Measurements from ENCODE around the gene MT1F. TPM values are rescaled to one million over a fixed set of nuclear protein-coding genes. Genes with fewer than 3 reads are reported as not detected.

The MT1F gene
- total RNA-seq, 1 experiment from 2014 or later: 7.3 TPM

DNA sequence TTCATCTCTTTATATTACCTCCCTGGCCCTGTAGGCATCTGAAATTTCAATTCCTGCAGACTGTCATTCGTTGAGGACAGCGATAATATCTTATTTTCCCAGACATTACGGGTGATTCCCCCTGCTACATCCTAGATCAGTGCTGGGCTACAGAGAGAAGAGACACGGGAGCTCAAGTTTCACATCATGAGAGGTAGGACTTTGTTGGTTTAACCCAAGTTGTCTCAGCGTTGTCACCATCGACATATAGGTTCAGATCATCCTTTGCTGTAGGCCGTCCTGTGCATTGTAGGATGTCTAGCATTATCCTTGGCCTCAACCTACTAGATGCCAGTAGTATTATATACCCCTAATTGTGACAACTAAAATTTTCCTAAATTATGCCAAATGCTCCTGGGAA is 43.8 kb downstream of the MT1F start (continued):
- no peak for TF ChIP-seq POLR2AphosphoS5 (IDR thresholded peaks at IDR 0.05; ENCODE audit: low read depth, low read length)

DNA sequence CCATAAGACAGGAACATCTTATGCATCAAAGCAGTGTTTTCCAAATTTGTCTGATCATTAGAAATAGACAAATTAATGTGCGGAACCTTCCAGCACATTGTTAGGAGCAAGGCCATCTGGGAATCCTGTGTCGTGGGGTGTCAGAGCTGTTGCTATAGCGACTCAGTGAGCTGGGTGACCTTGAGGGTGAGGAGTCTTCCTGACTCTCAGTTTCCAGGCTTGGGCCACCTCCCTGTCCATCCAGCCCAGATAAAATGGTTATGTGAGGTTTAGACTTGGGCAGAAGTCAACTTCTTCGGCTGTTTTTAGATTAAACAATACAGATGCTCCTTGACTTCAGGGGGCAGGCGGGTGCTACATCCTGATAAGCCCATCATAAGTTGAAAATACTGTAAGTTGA is 45.1 kb downstream of the MT1F start:
- TF ChIP-seq JUND (IDR thresholded peaks at IDR 0.05): no peak
- no peak for TF ChIP-seq EZH2 (IDR thresholded peaks at IDR 0.05)
- TF ChIP-seq YY1 (IDR thresholded peaks at IDR 0.05; ENCODE audit: extremely low read depth, insufficient replicate concordance, low read depth, low read length): no peak
- no peak for TF ChIP-seq TCF7L2 (IDR thresholded peaks at IDR 0.05; ENCODE audit: borderline replicate concordance, extremely low read depth, insufficient read depth, insufficient read length)
- TF ChIP-seq, protein P1, sequence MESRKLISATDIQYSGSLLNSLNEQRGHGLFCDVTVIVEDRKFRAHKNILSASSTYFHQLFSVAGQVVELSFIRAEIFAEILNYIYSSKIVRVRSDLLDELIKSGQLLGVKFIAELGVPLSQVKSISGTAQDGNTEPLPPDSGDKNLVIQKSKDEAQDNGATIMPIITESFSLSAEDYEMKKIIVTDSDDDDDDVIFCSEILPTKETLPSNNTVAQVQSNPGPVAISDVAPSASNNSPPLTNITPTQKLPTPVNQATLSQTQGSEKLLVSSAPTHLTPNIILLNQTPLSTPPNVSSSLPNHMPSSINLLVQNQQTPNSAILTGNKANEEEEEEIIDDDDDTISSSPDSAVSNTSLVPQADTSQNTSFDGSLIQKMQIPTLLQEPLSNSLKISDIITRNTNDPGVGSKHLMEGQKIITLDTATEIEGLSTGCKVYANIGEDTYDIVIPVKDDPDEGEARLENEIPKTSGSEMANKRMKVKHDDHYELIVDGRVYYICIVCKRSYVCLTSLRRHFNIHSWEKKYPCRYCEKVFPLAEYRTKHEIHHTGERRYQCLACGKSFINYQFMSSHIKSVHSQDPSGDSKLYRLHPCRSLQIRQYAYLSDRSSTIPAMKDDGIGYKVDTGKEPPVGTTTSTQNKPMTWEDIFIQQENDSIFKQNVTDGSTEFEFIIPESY (IDR thresholded peaks at IDR 0.05; ENCODE audit: extremely low read depth, insufficient replicate concordance, low read length): no peak
- TF ChIP-seq ZFX (IDR thresholded peaks at IDR 0.05): no peak
- no peak for TF ChIP-seq EZH2phosphoT487 (IDR thresholded peaks at IDR 0.05; ENCODE audit: borderline replicate concordance)
- no peak for TF ChIP-seq CEBPB (IDR thresholded peaks at IDR 0.05; ENCODE audit: low read depth)
- no peak for TF ChIP-seq CBX3 (IDR thresholded peaks at IDR 0.05; ENCODE audit: low read depth)
- TF ChIP-seq RAD21 (IDR thresholded peaks at IDR 0.05; ENCODE audit: low read depth): no peak
- no peak for TF ChIP-seq FOSL1 (IDR thresholded peaks at IDR 0.05; ENCODE audit: low read depth)
- no peak for TF ChIP-seq POLR2A (IDR thresholded peaks at IDR 0.05; ENCODE audit: borderline replicate concordance, extremely low read depth, insufficient read depth, insufficient read length)
- TF ChIP-seq SP1 (IDR thresholded peaks at IDR 0.05; ENCODE audit: low read depth): no peak
- no peak for TF ChIP-seq CTCF (IDR thresholded peaks at IDR 0.05 in 2 of 3, conservative IDR thresholded peaks at IDR 0.05 in 1 of 3; ENCODE audit: borderline replicate concordance in 1 of 3, insufficient read depth in 1 of 3, low read depth in 2 of 3, low read length in 2 of 3)
- TF ChIP-seq ZNF274 (IDR thresholded peaks at IDR 0.05; ENCODE audit: low read depth, low read length): no peak
- TF ChIP-seq SRF (IDR thresholded peaks at IDR 0.05; ENCODE audit: low read depth): no peak
- no peak for TF ChIP-seq ELF1 (IDR thresholded peaks at IDR 0.05; ENCODE audit: borderline replicate concordance, low read depth)
- TF ChIP-seq SIN3A (IDR thresholded peaks at IDR 0.05; ENCODE audit: low read depth): no peak
- TF ChIP-seq, protein P2, sequence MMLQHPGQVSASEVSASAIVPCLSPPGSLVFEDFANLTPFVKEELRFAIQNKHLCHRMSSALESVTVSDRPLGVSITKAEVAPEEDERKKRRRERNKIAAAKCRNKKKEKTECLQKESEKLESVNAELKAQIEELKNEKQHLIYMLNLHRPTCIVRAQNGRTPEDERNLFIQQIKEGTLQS (IDR thresholded peaks at IDR 0.05): no peak
- Histone ChIP-seq H3K4me2 (ENCODE audit: low read length) (no peak overlapping the region), H4K20me1 (ENCODE audit: insufficient read depth) (no peaks in the 10 kb centered on the region), H3K4me1 (ENCODE audit: control insufficient read depth in 1 of 2, insufficient read depth in 2 of 2, low read length in 2 of 2) (peaks cover 0 to 11% of the 10 kb centered on the region in 2 experiments; a peak in 3 of 4 replicates), H3K9me2 (ENCODE audit: insufficient read depth) (no peaks in the 10 kb centered on the region), H3K27ac (ENCODE audit: low read depth, low read length) (no peak overlapping the region), H3K4me3 (replicated peaks in 1 of 2; ENCODE audit: low read depth in 1 of 2, low read length in 2 of 2) (no peak overlapping the region), H3K27me3 (ENCODE audit: insufficient read depth, low read length) (no peaks in the 10 kb centered on the region), H3K36me3 (ENCODE audit: control insufficient read depth in 1 of 2, insufficient read depth in 2 of 2, low read length in 2 of 2) (no peaks in the 10 kb centered on the region), H2AFZ (ENCODE audit: low read depth, low read length, poor library complexity, severe bottlenecking) (peak overlapping the region; percentile 87), H3K79me2 (ENCODE audit: insufficient read depth, low read length) (no peaks in the 10 kb centered on the region), H3K9me3 (ENCODE audit: control insufficient read depth in 1 of 2, insufficient read depth in 1 of 2, low read depth in 1 of 2, low read length in 2 of 2) (no peaks in the 10 kb centered on the region), H3K9ac (ENCODE audit: low read length) (no peak overlapping the region)
- ChIA-PET POLR2A (interaction anchor here (1.4 to 2.4 kb wide), 2 partner anchors 76 to 93 kb away, joined by 3 to 24 read pairs; partner anchors contain the start of gene MT1E), RAD21 (ENCODE audit: low non-redundant PET in 1 of 2, low total read pairs in 2 of 2, uncharacterized antibody in 2 of 2, unreplicated experiment in 2 of 2) (interaction anchor here (0.8 to 2.4 kb wide), 6 partner anchors 26 to 189 kb away, joined by 3 to 13 read pairs (median 7); no protein-coding TSS in a partner anchor), CTCF (interaction anchor here (1.1 to 4.0 kb wide), 9 partner anchors 9 to 189 kb away, joined by 3 to 65 read pairs (median 8); no protein-coding TSS in a partner anchor)
- intact Hi-C loops (cut with micrococcal nuclease): loop anchor here (1.0 to 10.0 kb wide), 5 partner anchors 100 to 991 kb away; no protein-coding TSS in a partner anchor
- DNase-seq (ENCODE audit: low read depth, low spot score) (no peak), ATAC-seq (no peak)
- no TSS peak for BruUV-seq (replicated peaks)

Data from HCT116 (cell line).